Hindlimb muscle (tissue), 1 donor: Measurements from ENCODE around the gene ZNF331. TPM values are rescaled to one million over a fixed set of nuclear protein-coding genes. Genes with fewer than 3 reads are reported as not detected.

Experiments used
- DNase-seq: peaks from one replicate; pipeline ENCODE4 v3.0.0-alpha.2; 2013
- polyA plus RNA-seq: library from polyadenylated mRNA; unstranded; fragments of 120-200 nt; gene quantifications from one replicate; pipeline ENCODE4 v1.2.1, GENCODE V29; 2013; ENCODE audit not compliant: insufficient read length

ZNF331 gene
- polyA plus RNA-seq, 1 donor, result 12.8 TPM

DNA sequence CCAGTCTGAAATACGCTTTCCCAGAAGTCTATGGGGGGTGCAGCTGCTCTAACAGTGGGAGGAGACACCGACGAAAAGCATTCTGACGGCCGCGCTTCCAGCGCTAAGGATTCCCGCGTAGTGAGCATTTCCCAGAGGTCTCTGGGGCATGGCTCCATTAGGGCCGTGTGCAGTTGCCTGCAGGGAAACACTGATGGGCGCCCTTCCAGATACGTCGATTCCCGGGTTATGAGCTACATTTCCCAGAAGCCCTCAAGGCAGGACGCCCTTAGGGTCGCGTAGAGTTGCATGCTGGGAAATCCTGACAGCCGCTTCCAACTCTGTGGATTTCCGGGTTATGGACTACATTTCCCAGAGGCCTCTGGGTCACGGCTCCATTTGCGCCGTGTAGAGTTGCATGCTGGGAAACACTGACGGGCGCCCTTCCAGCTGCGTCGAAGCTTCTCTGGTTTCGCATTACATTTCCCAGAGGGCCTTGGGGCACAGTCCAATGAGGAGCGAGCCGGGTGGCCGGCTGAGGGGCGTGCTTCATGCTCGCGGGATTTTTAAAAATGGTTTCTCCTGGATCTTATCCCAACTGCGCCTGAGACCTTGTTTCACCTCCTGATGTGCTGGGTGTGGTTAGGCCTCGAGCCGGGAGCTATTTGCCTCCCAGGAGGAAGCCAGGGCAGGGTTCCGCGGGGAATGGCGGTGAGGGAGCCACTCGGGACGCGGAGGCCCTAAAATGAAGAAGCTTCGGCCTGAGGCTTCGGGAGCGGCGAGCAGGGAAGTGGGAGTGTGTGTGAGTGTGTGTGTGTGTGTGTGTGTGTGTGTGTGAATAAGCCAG, 17.2 kb upstream of the ZNF331 start:
- peak; percentile 99 for DNase-seq

DNA sequence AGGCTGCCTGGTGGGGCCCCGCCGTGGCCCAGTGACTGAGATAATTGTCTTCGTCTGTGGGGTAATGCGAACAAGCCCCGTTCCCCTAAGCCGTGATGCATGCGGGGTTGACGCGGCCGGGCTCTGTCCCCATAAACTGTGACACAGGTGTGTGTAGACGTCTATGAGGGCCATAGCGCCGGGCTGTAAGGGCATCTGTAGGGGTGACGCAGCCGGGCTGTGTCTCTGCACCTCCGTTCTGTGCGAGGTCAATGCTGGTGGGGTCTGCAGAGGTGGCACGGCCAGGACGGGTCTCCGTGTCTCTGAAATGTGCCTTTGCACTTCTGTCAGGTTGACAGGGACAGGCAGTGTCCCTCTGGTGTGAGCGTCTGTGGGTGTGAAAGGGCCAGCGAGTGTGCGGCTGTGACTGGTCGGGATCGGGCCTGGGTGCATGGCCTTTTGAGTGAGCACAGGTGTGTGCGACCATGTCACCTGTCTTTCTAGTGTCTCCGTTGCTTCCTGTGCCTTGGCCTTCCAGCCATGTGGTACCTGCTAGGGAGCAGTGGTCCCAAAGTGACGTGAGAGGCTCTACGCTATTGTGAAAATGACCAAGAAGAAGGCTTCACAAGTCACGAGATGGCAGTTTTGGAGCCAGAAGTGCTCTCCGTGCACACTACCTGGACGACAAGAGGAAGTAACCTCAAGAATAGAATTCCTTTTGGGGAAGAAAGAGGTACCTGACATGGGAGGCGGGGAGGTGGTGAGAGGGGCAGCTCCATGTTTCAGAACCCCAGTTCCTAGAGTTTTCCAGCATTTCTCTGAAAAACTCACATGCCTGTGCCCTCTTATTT, 16.4 kb upstream of the ZNF331 start:
- no peak for DNase-seq

DNA sequence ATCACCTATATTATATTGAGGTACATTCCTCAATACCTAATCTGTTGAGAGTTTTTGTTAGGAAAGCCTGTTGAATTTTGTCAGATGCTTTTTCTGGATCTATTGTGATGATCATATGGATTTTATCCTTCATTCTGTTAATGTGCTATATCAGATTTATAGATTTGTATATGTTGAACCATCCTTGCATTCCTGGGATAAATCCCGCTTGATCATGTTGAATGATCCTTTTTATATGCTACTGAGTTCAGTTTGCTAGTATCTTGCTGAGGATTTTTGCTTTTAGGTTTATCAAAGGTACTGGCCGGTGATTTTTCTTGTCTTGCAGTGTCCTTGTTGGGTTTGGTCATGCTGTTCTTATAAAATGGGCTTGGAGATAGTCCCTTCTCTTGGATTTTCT, 12.0 kb upstream of the ZNF331 start:
- DNase-seq, result no peak

DNA sequence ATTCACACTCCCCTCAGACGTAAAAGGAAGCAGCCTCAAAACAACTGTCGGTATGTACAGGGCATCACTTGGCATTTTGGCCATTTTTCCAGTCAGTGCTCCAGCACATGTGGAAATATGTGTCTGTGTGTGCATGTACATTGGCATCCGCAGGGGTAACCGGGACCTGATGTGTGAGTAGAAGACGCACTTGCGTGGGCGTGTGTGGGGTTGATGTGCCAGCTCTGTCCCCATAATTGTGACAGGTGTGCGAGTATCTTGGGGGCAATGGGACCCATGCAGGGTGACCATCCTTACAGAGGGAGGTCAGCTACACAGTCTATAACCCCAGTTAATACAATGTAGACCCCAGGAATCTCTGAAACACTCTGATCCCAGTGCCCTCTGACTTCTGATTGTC, 7.3 kb upstream of the ZNF331 start:
- no peak for DNase-seq

DNA sequence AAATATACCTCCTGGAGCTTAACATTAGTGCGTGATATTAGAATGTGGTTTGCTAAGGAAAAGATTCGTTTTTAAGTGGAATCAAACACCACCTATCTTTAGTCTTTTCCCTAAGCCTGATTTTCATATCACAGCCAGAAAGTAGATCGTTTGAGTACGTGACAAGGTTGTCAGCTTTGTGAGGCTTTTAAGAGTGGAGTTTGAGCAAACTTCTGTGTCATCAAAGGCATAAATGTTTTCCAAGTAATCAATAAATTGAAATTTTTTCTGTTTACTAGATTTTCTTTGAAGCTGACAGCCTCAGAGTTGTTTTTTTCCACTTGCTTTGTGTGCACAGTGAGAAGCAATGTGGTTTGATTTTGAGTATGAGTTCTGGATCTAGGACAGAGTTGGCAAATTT, 6.5 kb upstream of the ZNF331 start:
- no peak for DNase-seq

DNA sequence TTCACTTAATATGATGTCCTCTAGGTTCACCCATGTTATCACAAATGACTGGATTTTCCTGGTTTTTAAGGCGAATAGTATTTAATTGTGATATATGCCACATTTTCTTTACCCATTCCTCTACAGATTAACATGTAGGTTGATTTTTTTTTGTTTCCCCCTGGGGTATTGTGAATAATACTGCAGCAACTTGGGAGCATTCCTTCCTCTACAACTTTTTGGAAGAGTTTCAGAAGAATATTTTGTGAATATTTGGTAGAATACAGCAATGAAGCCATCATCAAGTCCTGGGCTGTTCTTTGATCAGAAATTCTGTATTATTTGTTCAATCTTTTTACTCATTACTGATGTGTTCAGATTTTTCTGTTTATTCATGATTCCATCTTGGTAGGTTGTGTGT, 5.6 kb upstream of the ZNF331 start:
- DNase-seq, result no peak

DNA sequence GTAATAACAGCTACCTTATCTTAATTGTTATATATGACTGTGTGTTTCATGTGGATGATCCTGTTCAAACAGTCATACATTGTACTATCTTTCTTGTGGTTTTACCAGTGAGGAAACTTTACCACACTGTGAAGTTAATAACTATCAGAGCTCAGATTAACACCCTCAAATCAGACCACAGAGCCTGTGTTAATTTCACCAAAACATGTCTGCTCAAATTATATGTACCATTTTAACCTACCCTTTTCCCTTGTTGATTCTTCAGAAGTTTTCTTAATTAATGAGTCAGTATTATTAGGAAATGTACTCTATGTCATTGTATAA, 1.8 kb upstream of the ZNF331 start:
- DNase-seq, result no peak

DNA sequence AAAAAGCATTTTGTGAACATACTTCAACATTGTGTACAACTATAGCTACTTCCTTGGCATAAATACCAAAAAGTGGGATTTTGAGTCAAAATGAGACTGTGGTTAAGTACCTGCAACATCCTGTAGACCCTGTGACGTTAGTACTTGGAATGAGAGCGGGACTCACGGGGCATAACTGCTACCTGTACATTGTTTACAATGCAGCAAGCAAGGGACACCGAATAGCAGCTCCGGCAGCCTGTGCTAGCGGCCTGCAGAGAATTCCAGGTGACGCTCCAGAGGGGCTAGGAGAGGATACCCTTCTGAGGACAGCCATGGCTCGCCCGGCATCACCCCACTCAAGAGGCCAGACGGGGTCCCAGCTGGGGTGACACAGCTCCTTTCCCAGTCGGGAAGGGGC, 824 bp upstream of the ZNF331 start:
- DNase-seq, result no peak

- DNase-seq, result no peak
Observed at GRCh38 chr19:53538378-53539109, 599 bp downstream of the ZNF331 start.

- no peak for DNase-seq
Observed at GRCh38 chr19:53540091-53540490, 2.1 kb downstream of the ZNF331 start.

GRCh38 chr19:53541971-53542370, 4.0 kb downstream of the ZNF331 start:
- DNase-seq, result no peak

DNA sequence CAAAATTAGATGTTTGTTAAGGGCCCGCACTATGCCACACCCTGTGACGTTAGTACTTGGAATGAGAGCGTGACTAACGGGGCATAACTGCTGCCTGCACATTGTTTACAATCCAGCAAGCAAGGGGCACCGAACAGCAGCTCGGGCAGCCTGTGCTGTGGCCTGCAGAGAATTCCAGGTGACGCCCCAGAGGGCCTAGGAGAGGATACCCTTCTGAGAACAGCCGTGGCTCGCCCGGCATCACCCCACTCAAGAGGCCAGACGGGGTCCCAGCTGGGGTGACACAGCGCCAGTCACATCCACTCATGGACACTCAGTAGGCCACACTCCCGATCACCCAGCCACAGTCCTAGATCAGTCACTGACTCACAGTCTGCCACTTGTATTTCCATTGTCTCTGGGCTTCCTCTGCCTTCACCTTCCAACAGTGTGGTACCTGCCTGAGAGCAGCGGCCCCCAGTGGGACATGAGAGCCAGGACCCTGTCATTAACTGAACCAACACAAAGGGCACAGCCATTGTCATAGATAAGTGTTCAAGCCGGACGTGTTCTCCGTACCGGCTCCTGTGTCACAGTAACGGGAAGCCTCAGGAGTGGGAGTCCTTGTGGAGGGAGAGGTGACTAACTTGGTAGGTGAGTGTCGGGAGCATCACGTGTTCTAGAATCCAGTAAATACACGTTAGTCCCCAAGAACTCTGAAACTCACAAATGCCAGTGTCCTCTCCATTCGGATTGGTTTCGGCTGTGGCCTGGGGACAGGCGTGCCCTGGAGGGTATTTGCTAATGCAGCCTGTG, 7.5 kb downstream of the ZNF331 start:
- DNase-seq, result no peak

DNA sequence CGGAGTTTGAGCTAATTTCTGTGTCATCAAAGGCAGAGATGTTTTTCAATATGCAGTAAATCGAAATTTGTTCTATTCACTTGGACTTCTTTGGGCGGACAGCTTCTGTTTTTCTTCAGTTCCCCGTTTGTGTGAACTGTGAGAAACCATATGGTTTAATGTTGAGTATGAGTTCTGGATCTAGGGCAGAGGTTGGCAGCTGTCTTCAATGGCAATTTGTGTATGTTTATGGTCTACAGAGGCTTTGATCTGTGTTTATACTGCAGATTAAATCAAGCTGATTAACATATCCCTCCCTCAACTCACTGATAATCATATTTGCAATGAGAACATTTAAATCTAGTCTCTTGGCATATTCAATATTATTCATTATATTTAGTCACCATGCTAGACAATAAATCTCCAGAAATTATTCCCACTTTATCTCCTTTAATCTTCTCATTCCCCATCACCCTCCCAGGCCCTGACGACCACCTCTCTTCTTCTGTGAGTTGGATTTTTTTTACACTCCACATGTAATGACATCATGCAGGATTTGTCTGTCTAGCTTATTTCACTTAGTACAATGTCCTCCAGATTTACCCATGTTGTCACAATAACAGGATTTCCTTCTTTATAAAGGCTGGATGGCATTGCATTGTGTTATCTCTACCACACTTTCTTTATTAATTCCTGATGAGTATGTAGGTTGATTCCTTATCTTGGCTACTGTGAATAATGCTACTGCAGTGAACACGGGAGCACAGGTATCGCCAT, 9.0 kb downstream of the ZNF331 start:
- no peak for DNase-seq

GRCh38 chr19:53549340-53549739, 11.4 kb downstream of the ZNF331 start:
- DNase-seq, result no peak

DNA sequence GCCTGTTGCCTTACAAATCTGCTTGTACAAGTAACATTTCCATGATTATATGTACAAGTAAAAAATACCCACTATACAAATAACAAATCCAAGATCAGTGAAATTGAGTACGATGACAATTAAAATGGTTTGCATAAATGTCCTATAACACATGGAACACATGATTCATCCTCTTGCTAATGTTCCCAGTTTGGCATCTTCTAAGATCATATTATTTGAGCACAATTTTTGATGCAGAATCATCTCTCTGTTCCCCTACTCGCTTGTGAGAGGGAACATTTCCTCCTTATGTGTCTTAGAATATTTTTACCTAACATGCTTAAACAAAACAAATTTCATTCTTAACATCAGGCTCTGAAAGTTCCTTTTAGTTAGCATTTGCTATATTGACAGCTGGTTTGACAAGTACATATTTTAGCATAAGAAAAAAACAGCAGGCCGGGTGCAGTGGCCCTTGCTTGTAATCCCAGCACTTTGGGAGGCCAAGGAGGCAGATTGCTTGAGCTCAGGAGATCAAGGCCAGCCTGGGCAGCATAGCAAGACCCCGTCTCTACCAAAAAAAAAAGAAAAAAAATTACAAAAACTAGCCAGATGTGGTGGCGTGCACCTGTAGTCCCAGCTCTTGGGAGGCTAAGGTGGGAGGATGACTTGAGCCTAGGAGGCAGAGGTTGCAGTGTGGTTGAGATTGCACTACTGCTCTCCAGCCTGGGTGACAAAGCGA, 14.2 kb downstream of the ZNF331 start:
- DNase-seq, result no peak

- no peak for DNase-seq
Observed at GRCh38 chr19:53553156-53553555, 15.2 kb downstream of the ZNF331 start.

GRCh38 chr19:53553865-53554791, 16.2 kb downstream of the ZNF331 start:
- DNase-seq, result peak; percentile 89

GRCh38 chr19:53554804-53555203, 16.9 kb downstream of the ZNF331 start:
- DNase-seq, result no peak

DNA sequence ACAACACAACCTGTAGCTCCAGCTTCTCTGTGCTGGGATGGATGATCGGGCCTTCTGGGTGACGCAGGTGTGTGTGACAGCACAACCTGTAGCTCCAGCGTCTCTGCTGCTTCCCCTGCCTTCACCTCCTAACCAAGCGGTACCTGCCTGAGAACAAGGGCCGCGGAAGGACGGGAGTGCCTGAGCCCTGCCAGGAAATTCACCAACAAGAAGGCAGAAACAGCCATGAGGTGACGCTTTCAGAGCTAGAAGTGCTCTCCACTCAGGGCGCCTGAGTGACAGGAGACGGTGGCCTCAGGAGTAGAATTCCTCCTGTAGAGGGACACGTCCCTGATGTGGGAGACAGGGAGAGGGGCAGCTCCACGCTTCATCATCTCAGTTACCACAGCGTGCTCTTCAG, 17.4 kb downstream of the ZNF331 start:
- DNase-seq, result no peak

- no peak for DNase-seq
Observed at GRCh38 chr19:53571339-53571738, 33.4 kb downstream of the ZNF331 start.
